ENCODE data around the gene HSD17B7. TPM values are rescaled to one million over a fixed set of nuclear protein-coding genes. Genes with fewer than 3 reads are reported as not detected.
A peak's percentile ranks its signal among the peaks of the same experiment; 100 is the strongest.

Gene HSD17B7
- total RNA-seq, 3 donors from 2014 or later (not counting 1 experiment from before 2014, with no cell fraction given): 21.0 to 26.0 (median 23.5) TPM

DNA sequence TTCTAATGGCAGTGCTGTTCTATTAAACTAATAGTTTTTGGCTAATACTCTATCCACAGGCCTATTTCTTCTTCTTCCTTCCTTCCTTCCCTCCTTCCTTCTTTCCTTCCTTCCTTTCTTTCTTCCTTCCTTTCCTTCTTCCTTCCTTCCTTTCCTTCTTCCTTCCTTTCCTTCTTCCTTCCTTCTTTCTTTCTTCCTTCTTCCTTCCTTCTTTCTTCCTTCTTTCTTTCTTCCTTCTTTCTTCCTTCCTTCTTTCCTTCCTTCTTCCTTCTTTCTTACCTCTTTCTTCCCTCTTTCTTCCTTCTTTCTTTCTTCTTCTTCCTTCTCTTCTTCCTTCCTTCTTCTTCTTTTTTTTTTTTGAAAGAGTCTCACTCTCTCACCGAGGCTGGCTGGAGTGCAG, 38.8 kb downstream of the HSD17B7 start:
- Histone ChIP-seq H3K36me3 (ENCODE audit: control insufficient read depth, insufficient read depth, low read length) (no peaks in the 10 kb centered on the region), H3K9me3 (ENCODE audit: control insufficient read depth, insufficient read depth, low read length) (no peaks in the 10 kb centered on the region), H3K27me3 (ENCODE audit: control insufficient read depth, insufficient read depth, low read length) (peaks cover 5% of the 10 kb centered on the region), H3K4me1 (ENCODE audit: control insufficient read depth, insufficient read depth, low read length) (no peaks in the 10 kb centered on the region), H3K4me3 (ENCODE audit: low read length) (no peak overlapping the region), H3K27ac (ENCODE audit: low read length) (no peak overlapping the region)
- TF ChIP-seq, protein P1, sequence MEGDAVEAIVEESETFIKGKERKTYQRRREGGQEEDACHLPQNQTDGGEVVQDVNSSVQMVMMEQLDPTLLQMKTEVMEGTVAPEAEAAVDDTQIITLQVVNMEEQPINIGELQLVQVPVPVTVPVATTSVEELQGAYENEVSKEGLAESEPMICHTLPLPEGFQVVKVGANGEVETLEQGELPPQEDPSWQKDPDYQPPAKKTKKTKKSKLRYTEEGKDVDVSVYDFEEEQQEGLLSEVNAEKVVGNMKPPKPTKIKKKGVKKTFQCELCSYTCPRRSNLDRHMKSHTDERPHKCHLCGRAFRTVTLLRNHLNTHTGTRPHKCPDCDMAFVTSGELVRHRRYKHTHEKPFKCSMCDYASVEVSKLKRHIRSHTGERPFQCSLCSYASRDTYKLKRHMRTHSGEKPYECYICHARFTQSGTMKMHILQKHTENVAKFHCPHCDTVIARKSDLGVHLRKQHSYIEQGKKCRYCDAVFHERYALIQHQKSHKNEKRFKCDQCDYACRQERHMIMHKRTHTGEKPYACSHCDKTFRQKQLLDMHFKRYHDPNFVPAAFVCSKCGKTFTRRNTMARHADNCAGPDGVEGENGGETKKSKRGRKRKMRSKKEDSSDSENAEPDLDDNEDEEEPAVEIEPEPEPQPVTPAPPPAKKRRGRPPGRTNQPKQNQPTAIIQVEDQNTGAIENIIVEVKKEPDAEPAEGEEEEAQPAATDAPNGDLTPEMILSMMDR (IDR thresholded peaks at IDR 0.05): no peak
- no peaks in the 10 kb centered on the region for H3K4me1 Mint-ChIP-seq
- H3K27me3 Mint-ChIP-seq (ENCODE audit: low read depth in 2 of 2): peaks cover 13 to 37% of the 10 kb centered on the region in 2 donors
- no peak overlapping the region for H3K4me3 Mint-ChIP-seq
- intact Hi-C loops (cut with micrococcal nuclease): no loop called here
- ATAC-seq (no peak), DNase-seq (no peak)
- H3K27ac Mint-ChIP-seq: no peak overlapping the region
- no peaks in the 10 kb centered on the region for H3K9me3 Mint-ChIP-seq
- 85% methylated on average over 1 of the region's 1 CpG for WGBS (ENCODE audit: insufficient coverage)
- H3K36me3 Mint-ChIP-seq: no peaks in the 10 kb centered on the region

GRCh38 chr1:162832470-162832869, 42.0 kb downstream of the HSD17B7 start:
- H3K27ac ChIP-seq (ENCODE audit: low read length): no peak overlapping the region
- H3K27me3 ChIP-seq (ENCODE audit: control insufficient read depth, insufficient read depth, low read length): peaks cover 5% of the 10 kb centered on the region
- Mint-ChIP-seq H3K36me3 (no peaks in the 10 kb centered on the region), H3K27me3 (ENCODE audit: low read depth in 2 of 2) (peaks cover 6 to 27% of the 10 kb centered on the region in 2 donors), H3K4me1 (peaks cover 12 to 13% of the 10 kb centered on the region in 2 donors), H3K9me3 (peaks cover 0 to 2% of the 10 kb centered on the region in 2 donors), H3K27ac (no peak overlapping the region), H3K4me3 (no peak overlapping the region)
- no peaks in the 10 kb centered on the region for H3K9me3 ChIP-seq (ENCODE audit: control insufficient read depth, insufficient read depth, low read length)
- no peak overlapping the region for H3K4me3 ChIP-seq (ENCODE audit: low read length)
- no peaks in the 10 kb centered on the region for H3K36me3 ChIP-seq (ENCODE audit: control insufficient read depth, insufficient read depth, low read length)
- ATAC-seq: no peak
- H3K4me1 ChIP-seq (ENCODE audit: control insufficient read depth, insufficient read depth, low read length): no peaks in the 10 kb centered on the region
- intact Hi-C loops (cut with micrococcal nuclease): no loop called here
- WGBS (ENCODE audit: insufficient coverage): 97% methylated on average over 2 of the region's 3 CpGs
- DNase-seq: no peak
- TF ChIP-seq, protein P1 (IDR thresholded peaks at IDR 0.05): no peak

DNA sequence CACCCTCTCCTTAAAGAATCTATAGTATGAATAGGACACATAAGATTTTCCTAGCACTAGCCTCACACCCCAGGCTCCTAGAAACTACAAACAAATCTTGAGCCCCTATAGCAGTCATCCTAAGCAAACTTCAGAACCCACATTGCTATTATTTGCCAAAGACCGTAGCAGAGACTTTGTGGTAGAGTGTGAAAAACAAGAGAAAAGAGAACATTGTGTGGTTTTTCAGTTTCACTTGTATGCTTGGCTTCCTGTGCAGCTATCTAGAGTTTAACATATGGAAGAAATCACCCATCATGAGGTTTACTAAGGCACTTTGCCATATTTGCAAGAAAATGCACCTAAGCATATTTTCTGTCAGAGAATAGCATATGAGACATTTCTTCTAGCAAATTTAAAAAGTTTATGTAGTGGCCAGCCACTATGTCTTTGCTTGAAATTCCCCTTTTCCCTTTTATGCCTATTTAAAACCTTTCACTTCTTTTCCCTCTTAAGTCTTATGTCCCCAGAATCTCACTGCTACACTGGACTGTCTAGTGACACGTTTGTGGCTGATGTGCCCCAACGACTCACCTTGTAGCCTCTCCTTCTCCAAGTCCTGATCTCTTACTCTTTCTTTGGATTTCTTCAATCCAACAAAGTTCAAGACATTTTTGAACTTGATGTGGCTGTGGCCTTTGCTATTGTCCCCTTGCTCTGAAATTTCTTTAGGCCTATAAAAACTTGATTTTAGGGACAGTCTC, 44.8 kb downstream of the HSD17B7 start:
- peaks cover 12 to 13% of the 10 kb centered on the region in 2 donors for H3K4me1 Mint-ChIP-seq
- no peaks in the 10 kb centered on the region for H3K4me1 ChIP-seq (ENCODE audit: control insufficient read depth, insufficient read depth, low read length)
- ATAC-seq (no peak), DNase-seq (no peak)
- TF ChIP-seq, protein P1 (IDR thresholded peaks at IDR 0.05): no peak
- H3K9me3 Mint-ChIP-seq: peaks cover 9% of the 10 kb centered on the region in 2 donors
- intact Hi-C loops (cut with micrococcal nuclease): no loop called here
- H3K27me3 Mint-ChIP-seq (ENCODE audit: low read depth in 2 of 2): peaks cover 11 to 19% of the 10 kb centered on the region in 2 donors
- H3K27me3 ChIP-seq (ENCODE audit: control insufficient read depth, insufficient read depth, low read length): peaks cover 2% of the 10 kb centered on the region
- H3K9me3 ChIP-seq (ENCODE audit: control insufficient read depth, insufficient read depth, low read length): peaks cover 9% of the 10 kb centered on the region
- H3K27ac ChIP-seq (ENCODE audit: low read length): no peak overlapping the region
- H3K4me3 Mint-ChIP-seq: no peak overlapping the region
- H3K36me3 Mint-ChIP-seq: peaks cover 14% of the 10 kb centered on the region
- no peak overlapping the region for H3K4me3 ChIP-seq (ENCODE audit: low read length)
- H3K27ac Mint-ChIP-seq: peak overlapping the region in 1 of 2 donors; percentile 40
- 63% methylated on average over 3 of the region's 3 CpGs for WGBS (ENCODE audit: insufficient coverage)
- H3K36me3 ChIP-seq (ENCODE audit: control insufficient read depth, insufficient read depth, low read length): no peaks in the 10 kb centered on the region
